ENCODE measurements around the gene ARRDC4.
A peak's percentile ranks its signal among the peaks of the same experiment; 100 is the strongest.

Gene ARRDC4

GRCh38 chr15:97947465-97948260 is 12.8 kb upstream of the ARRDC4 start:
- no peak overlapping the region for H3K4me3 ChIP-seq (ENCODE audit: low read length)
- H3K27me3 ChIP-seq (ENCODE audit: insufficient read depth, low read length), result no peaks in the 10 kb centered on the region
- no peaks in the 10 kb centered on the region for H3K36me3 ChIP-seq (ENCODE audit: insufficient read depth, low read length)
- no peak overlapping the region for H3K9ac ChIP-seq (ENCODE audit: low read depth, low read length)
- WGBS, result 91% methylated on average over 14 of the region's 14 CpGs
- no peaks in the 10 kb centered on the region for H3K4me1 ChIP-seq (ENCODE audit: insufficient read depth, low read length)
- H3K9me3 ChIP-seq (ENCODE audit: insufficient read depth, low read depth, low read length), result no peaks in the 10 kb centered on the region
- no peak overlapping the region for H3K27ac ChIP-seq (ENCODE audit: low read depth, low read length)

GRCh38 chr15:97953254-97953653 is 7.2 kb upstream of the ARRDC4 start:
- 83% methylated on average over 5 of the region's 6 CpGs for WGBS
- H3K4me3 ChIP-seq (ENCODE audit: low read length), result no peak overlapping the region
- no peak overlapping the region for H3K27ac ChIP-seq (ENCODE audit: low read depth, low read length)
- no peak overlapping the region for H3K9ac ChIP-seq (ENCODE audit: low read depth, low read length)
- H3K9me3 ChIP-seq (ENCODE audit: insufficient read depth, low read depth, low read length), result no peaks in the 10 kb centered on the region
- H3K27me3 ChIP-seq (ENCODE audit: insufficient read depth, low read length), result no peaks in the 10 kb centered on the region
- H3K36me3 ChIP-seq (ENCODE audit: insufficient read depth, low read length), result no peaks in the 10 kb centered on the region
- H3K4me1 ChIP-seq (ENCODE audit: insufficient read depth, low read length), result no peaks in the 10 kb centered on the region

GRCh38 chr15:97953748-97954147 is 6.8 kb upstream of the ARRDC4 start:
- 90% methylated on average over 8 of the region's 8 CpGs for WGBS
- H3K9ac ChIP-seq (ENCODE audit: low read depth, low read length), result no peak overlapping the region
- no peak overlapping the region for H3K27ac ChIP-seq (ENCODE audit: low read depth, low read length)
- no peaks in the 10 kb centered on the region for H3K36me3 ChIP-seq (ENCODE audit: insufficient read depth, low read length)
- no peaks in the 10 kb centered on the region for H3K9me3 ChIP-seq (ENCODE audit: insufficient read depth, low read depth, low read length)
- no peaks in the 10 kb centered on the region for H3K4me1 ChIP-seq (ENCODE audit: insufficient read depth, low read length)
- no peak overlapping the region for H3K4me3 ChIP-seq (ENCODE audit: low read length)
- no peaks in the 10 kb centered on the region for H3K27me3 ChIP-seq (ENCODE audit: insufficient read depth, low read length)

GRCh38 chr15:97955035-97955434 is 5.5 kb upstream of the ARRDC4 start:
- H3K9ac ChIP-seq (ENCODE audit: low read depth, low read length), result no peak overlapping the region
- H3K27me3 ChIP-seq (ENCODE audit: insufficient read depth, low read length), result no peaks in the 10 kb centered on the region
- 100% methylated on average over 1 of the region's 2 CpGs for WGBS
- H3K4me1 ChIP-seq (ENCODE audit: insufficient read depth, low read length), result no peaks in the 10 kb centered on the region
- no peak overlapping the region for H3K4me3 ChIP-seq (ENCODE audit: low read length)
- no peaks in the 10 kb centered on the region for H3K36me3 ChIP-seq (ENCODE audit: insufficient read depth, low read length)
- no peak overlapping the region for H3K27ac ChIP-seq (ENCODE audit: low read depth, low read length)
- no peaks in the 10 kb centered on the region for H3K9me3 ChIP-seq (ENCODE audit: insufficient read depth, low read depth, low read length)

GRCh38 chr15:97955529-97955928 is 5.0 kb upstream of the ARRDC4 start:
- Histone ChIP-seq H3K27ac (ENCODE audit: low read depth, low read length) (no peak overlapping the region), H3K4me3 (ENCODE audit: low read length) (no peak overlapping the region), H3K9ac (ENCODE audit: low read depth, low read length) (no peak overlapping the region), H3K9me3 (ENCODE audit: insufficient read depth, low read depth, low read length) (no peaks in the 10 kb centered on the region), H3K36me3 (ENCODE audit: insufficient read depth, low read length) (no peaks in the 10 kb centered on the region), H3K27me3 (ENCODE audit: insufficient read depth, low read length) (no peaks in the 10 kb centered on the region), H3K4me1 (ENCODE audit: insufficient read depth, low read length) (no peaks in the 10 kb centered on the region)
- WGBS, result 84% methylated on average over 4 of the region's 4 CpGs

GRCh38 chr15:97959724-97960363 is 659 bp upstream of the ARRDC4 start:
- H3K9me3 ChIP-seq (ENCODE audit: insufficient read depth, low read depth, low read length), result no peaks in the 10 kb centered on the region
- peaks cover 3% of the 10 kb centered on the region; the same call in 1 of the 2 replicates for H3K27me3 ChIP-seq (ENCODE audit: insufficient read depth, low read length)
- H3K4me1 ChIP-seq (ENCODE audit: insufficient read depth, low read length), result no peaks in the 10 kb centered on the region
- H3K4me3 ChIP-seq (ENCODE audit: low read length), result peak overlapping the region; percentile 55
- no peak overlapping the region for H3K9ac ChIP-seq (ENCODE audit: low read depth, low read length)
- H3K27ac ChIP-seq (ENCODE audit: low read depth, low read length), result no peak overlapping the region
- WGBS, result 14% methylated on average over 19 of the region's 19 CpGs
- H3K36me3 ChIP-seq (ENCODE audit: insufficient read depth, low read length), result no peaks in the 10 kb centered on the region

- Histone ChIP-seq H3K9me3 (ENCODE audit: insufficient read depth, low read depth, low read length) (no peaks in the 10 kb centered on the region), H3K9ac (ENCODE audit: low read depth, low read length) (peak overlapping the region; percentile 38), H3K36me3 (ENCODE audit: insufficient read depth, low read length) (peaks cover 4% of the 10 kb centered on the region; the same call in 1 of the 2 replicates), H3K27me3 (ENCODE audit: insufficient read depth, low read length) (peaks cover 3% of the 10 kb centered on the region; the same call in 1 of the 2 replicates), H3K27ac (ENCODE audit: low read depth, low read length) (no peak overlapping the region), H3K4me1 (ENCODE audit: insufficient read depth, low read length) (no peaks in the 10 kb centered on the region), H3K4me3 (ENCODE audit: low read length) (peak overlapping the region; percentile 69)
- 8% methylated on average over 48 of the region's 48 CpGs for WGBS
Observed at GRCh38 chr15:97961067-97961954, 808 bp downstream of the ARRDC4 start.

DNA sequence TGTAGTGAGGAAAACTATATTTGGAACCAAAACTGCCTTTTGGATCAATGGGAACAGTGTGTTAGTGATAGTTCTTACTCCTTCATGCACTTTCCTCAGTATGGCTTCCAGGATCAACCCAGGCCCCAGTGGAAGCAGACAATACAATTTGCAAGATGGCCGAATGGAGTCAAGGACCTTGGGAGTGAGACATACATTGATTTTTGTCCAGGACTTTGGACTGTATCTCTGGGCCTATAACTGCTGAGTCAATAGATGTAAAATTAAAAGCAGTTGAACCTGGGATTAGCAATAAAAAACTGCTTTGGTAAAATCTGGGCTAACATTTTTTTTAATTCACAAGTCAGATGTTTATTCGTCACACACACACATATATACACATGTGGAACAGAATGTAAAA is 1.8 kb downstream of the ARRDC4 start:
- Histone ChIP-seq H3K4me3 (ENCODE audit: low read length) (peak overlapping the region; percentile 69; the same call in 1 of the 2 replicates), H3K9ac (ENCODE audit: low read depth, low read length) (no peak overlapping the region), H3K4me1 (ENCODE audit: insufficient read depth, low read length) (no peaks in the 10 kb centered on the region), H3K27ac (ENCODE audit: low read depth, low read length) (no peak overlapping the region), H3K36me3 (ENCODE audit: insufficient read depth, low read length) (peaks cover 6% of the 10 kb centered on the region), H3K9me3 (ENCODE audit: insufficient read depth, low read depth, low read length) (no peaks in the 10 kb centered on the region), H3K27me3 (ENCODE audit: insufficient read depth, low read length) (peaks cover 3% of the 10 kb centered on the region; the same call in 1 of the 2 replicates)
- WGBS, result 93% methylated on average over 1 of the region's 2 CpGs

- 73% methylated on average over 4 of the region's 4 CpGs for WGBS
- peaks cover 3% of the 10 kb centered on the region; the same call in 1 of the 2 replicates for H3K27me3 ChIP-seq (ENCODE audit: insufficient read depth, low read length)
- H3K27ac ChIP-seq (ENCODE audit: low read depth, low read length), result no peak overlapping the region
- H3K9me3 ChIP-seq (ENCODE audit: insufficient read depth, low read depth, low read length), result no peaks in the 10 kb centered on the region
- H3K4me3 ChIP-seq (ENCODE audit: low read length), result no peak overlapping the region
- H3K9ac ChIP-seq (ENCODE audit: low read depth, low read length), result no peak overlapping the region
- H3K4me1 ChIP-seq (ENCODE audit: insufficient read depth, low read length), result no peaks in the 10 kb centered on the region
- peaks cover 11% of the 10 kb centered on the region for H3K36me3 ChIP-seq (ENCODE audit: insufficient read depth, low read length)
Observed at GRCh38 chr15:97963779-97964178, 3.3 kb downstream of the ARRDC4 start.

DNA sequence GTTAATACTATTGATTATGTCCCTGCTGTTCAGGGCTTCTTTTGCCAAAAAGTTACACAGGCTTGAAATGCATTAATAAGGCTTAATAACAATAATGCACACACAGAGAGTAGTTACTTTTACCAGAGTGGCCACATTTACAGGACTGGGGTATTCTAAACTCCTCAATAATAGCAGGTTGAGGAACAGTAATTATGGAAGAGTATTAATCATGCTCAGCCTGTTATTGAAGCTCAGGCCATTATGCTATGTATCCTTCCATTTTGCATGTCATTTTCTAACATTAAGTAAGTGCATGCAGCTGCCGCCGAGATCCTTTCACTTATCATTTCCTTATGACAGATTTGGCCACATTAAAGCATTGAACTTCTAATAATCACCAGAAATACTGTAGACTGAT is 5.7 kb downstream of the ARRDC4 start:
- no peaks in the 10 kb centered on the region for H3K9me3 ChIP-seq (ENCODE audit: insufficient read depth, low read depth, low read length)
- 98% methylated on average over 2 of the region's 2 CpGs for WGBS
- no peak overlapping the region for H3K9ac ChIP-seq (ENCODE audit: low read depth, low read length)
- no peaks in the 10 kb centered on the region for H3K4me1 ChIP-seq (ENCODE audit: insufficient read depth, low read length)
- H3K4me3 ChIP-seq (ENCODE audit: low read length), result no peak overlapping the region
- no peak overlapping the region for H3K27ac ChIP-seq (ENCODE audit: low read depth, low read length)
- H3K27me3 ChIP-seq (ENCODE audit: insufficient read depth, low read length), result peaks cover 3% of the 10 kb centered on the region; the same call in 1 of the 2 replicates
- H3K36me3 ChIP-seq (ENCODE audit: insufficient read depth, low read length), result peaks cover 35% of the 10 kb centered on the region

Measured in HUES64 (cell line).